HK-2 (cell line): ENCODE measurements around the gene TBL1Y.
"Not testable (repeated sequence)": the region's sequence is repeated elsewhere in the genome, so short reads cannot be mapped to it uniquely, and the experiment has no call there.

ENCODE experiments used
- DNase-seq: peaks from one replicate; pipeline ENCODE4 v3.0.0-alpha.2; 2018; ENCODE audit not compliant: unreplicated experiment

Gene TBL1Y

DNA sequence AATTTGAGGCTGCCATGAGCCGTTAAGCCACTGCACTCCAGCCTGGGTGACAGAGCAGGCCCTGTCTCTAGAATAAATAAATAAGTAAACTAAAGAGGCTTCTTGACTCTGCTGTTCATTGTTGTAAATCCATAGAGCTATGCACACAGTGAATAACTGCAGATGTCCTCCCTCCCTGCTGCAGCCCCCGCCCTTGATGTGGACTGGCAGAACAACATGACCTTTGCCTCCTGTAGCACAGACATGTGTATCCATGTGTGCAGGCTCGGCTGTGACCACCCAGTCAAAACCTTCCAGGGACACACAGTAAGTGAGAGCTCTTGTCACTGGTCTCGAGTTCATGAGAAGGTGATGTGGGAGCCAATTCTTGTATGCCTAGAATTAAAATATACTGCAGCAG is 170.1 kb downstream of the TBL1Y start:
- not testable (repeated sequence) for DNase-seq

DNA sequence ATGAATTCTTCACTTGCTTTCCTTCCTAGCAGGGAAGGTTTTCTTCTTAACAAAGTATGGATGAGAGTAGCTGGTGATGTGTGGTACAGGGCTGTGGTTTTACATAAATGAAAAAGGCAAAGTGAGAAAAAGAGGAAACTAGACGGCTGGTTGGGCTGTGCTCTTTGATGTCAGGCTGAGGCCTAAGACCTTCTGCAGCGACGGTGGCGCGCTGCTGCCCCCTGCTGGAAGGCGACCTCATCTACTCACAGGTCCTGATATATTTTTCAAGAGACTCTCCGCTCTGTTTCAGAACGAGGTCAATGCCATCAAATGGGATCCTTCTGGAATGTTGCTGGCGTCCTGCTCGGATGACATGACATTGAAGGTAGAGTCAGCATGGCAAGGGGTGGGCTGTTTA is 175.1 kb downstream of the TBL1Y start:
- peak; percentile 1 for DNase-seq

DNA sequence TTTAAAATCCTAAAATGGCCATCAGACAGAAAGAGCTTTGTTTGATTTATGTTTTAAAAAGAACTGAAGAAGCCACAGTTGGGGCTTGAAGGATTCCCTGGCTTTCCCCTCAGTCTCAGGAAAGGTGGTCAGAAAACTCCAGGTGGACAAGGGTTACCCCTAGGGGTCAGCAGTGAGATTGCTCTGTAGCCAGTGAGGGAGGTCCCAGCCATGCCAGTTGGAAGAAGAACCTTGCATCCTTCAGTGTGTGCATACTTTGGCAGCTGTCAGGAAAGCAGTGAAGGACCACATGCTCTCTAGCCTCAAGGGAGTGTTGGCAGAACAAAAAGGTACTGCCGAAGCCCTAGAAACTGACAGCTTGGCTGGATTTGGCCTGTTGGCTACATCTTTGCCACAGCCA is 182.3 kb downstream of the TBL1Y start:
- no peak for DNase-seq

DNA sequence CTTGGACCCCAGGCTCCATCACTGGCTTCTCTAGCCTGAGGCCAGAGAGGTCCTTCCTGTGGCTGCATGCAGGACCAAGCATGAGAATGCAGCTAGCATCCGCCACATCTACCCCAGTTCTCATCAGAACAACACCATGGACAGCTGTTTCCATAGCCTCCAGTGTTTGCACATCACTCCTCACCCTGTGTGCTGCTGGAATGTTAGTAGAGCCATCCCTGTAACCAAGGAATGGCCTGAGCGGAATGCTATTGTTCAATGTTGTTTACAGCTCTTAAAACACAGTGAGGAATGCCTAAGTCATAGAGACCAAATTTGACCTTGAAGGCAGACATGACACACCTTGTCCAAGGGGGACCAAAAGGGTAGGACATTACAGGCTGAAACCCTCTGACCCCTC is 183.9 kb downstream of the TBL1Y start:
- no peak for DNase-seq

DNA sequence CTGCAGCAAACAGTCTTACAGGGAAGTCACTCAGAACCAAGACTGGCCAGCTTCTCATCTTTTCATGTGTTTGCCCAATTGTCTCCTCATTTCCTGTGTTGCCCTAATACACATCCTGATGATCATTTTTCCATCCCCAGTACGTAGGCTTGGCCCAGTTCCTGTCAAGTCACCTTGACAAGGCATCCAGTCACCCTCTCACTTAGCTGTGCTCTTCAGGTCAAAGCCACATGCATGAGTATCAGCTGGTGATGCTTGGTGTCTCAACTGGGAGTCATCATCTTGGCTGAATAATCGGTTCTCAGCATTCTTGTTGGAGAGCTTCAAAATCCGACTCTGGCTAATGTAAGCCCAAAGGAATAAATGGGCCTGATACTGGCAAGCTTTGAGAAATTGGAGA is 186.5 kb downstream of the TBL1Y start:
- DNase-seq: no peak

- no peak for DNase-seq
Measured at GRCh38 chrY:7099742-7100141, 189.2 kb downstream of the TBL1Y start.

DNA sequence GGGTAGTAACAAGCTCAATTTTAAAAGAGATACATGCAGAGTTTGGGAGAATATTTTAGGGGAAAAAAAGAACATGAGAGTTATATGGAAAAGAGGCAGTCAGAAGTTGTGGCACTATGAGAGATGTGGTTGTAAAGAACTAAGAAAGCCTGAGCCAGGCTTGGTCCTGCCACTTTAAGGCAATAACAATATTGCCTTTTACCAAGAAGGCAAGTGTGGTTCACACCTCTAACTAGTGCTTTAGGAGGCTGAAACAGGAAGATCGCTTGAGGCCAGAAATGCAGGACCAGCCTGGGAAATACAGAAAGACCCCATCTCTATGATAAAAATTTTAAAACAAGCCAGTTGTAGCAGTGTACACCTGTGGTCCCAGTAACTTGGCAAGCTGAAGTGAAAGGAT is 192.2 kb downstream of the TBL1Y start:
- no peak for DNase-seq

- DNase-seq: no peak
Measured at GRCh38 chrY:7107179-7107578, 196.7 kb downstream of the TBL1Y start.

- no peak for DNase-seq
Measured at GRCh38 chrY:7110086-7110485, 199.6 kb downstream of the TBL1Y start.

GRCh38 chrY:7115871-7116270 is 205.4 kb downstream of the TBL1Y start:
- no peak for DNase-seq

GRCh38 chrY:7122202-7122601 is 211.7 kb downstream of the TBL1Y start:
- no peak for DNase-seq

- no peak for DNase-seq
Measured at GRCh38 chrY:7125136-7126056, 214.9 kb downstream of the TBL1Y start.

- no peak for DNase-seq
Measured at GRCh38 chrY:7128211-7128610, 217.7 kb downstream of the TBL1Y start.
